KOPT-K1 (cell line): ENCODE results near the gene MKX.

Source experiments
- H3K27ac ChIP-seq: fragments of 200-600 bp; sonication (generic); 2 replicates; pipeline ENCODE4 v1.5.1; 2016; ENCODE audit warnings: antibody characterized with exemption, mild to moderate bottlenecking, low read depth, low read length; ENCODE audit not compliant: poor library complexity, severe bottlenecking
- H3K36me3 ChIP-seq: fragments of 200-600 bp; sonication (generic); 2 replicates; pipeline ENCODE4 v1.5.1; 2017; ENCODE audit warnings: antibody characterized with exemption, mild to moderate bottlenecking, low read length, moderate library complexity; ENCODE audit not compliant: insufficient read depth
- H3K9me3 ChIP-seq: fragments of 200-600 bp; sonication (generic); 2 replicates; pipeline ENCODE4 v1.5.1; 2017; ENCODE audit warnings: antibody characterized with exemption, low read length, mild to moderate bottlenecking; ENCODE audit not compliant: insufficient read depth, poor library complexity, severe bottlenecking

The MKX gene

GRCh38 chr10:27745732-27746396 lies at the start of gene MKX:
MKX (minus strand) TSS chr10:27745819; CDS start chr10:27743415, 2,404 bp downstream.
- Histone ChIP-seq H3K27ac (no peak within 1 kb of the TSS), H3K9me3 (peaks cover 30% of the 10 kb centered on the region), H3K36me3 (no peaks in the 10 kb centered on the region)

- Histone ChIP-seq H3K9me3 (no peaks in the 10 kb centered on the region), H3K36me3 (no peaks in the 10 kb centered on the region), H3K27ac (no peak overlapping the region)
Observed at GRCh38 chr10:27794157-27794556, 48.5 kb upstream of the MKX start.

GRCh38 chr10:27792216-27792615 lies 46.6 kb upstream of the MKX start:
- Histone ChIP-seq H3K36me3 (no peaks in the 10 kb centered on the region), H3K9me3 (no peaks in the 10 kb centered on the region), H3K27ac (no peak overlapping the region)

GRCh38 chr10:27784272-27784671 lies 38.7 kb upstream of the MKX start:
- H3K27ac ChIP-seq = no peak overlapping the region
- no peaks in the 10 kb centered on the region for H3K36me3 ChIP-seq
- H3K9me3 ChIP-seq = no peaks in the 10 kb centered on the region

- no peaks in the 10 kb centered on the region for H3K9me3 ChIP-seq
- H3K27ac ChIP-seq = no peak overlapping the region
- H3K36me3 ChIP-seq = no peaks in the 10 kb centered on the region
Observed at GRCh38 chr10:27783660-27784059, 38.0 kb upstream of the MKX start.

- no peaks in the 10 kb centered on the region for H3K36me3 ChIP-seq
- H3K27ac ChIP-seq = no peak overlapping the region
- H3K9me3 ChIP-seq = no peaks in the 10 kb centered on the region
Observed at GRCh38 chr10:27779462-27780015, 33.9 kb upstream of the MKX start.

GRCh38 chr10:27774831-27775230 lies 29.2 kb upstream of the MKX start:
- no peak overlapping the region for H3K27ac ChIP-seq
- H3K36me3 ChIP-seq = no peaks in the 10 kb centered on the region

GRCh38 chr10:27771231-27771630 lies 25.6 kb upstream of the MKX start:
- no peak overlapping the region for H3K27ac ChIP-seq

More at GRCh38 chr10:27774831-27775230, 29.2 kb upstream of the MKX start:
- no peaks in the 10 kb centered on the region for H3K9me3 ChIP-seq

GRCh38 chr10:27770181-27770580 lies 24.6 kb upstream of the MKX start:
- no peaks in the 10 kb centered on the region for H3K36me3 ChIP-seq
- no peak overlapping the region for H3K27ac ChIP-seq
- no peaks in the 10 kb centered on the region for H3K9me3 ChIP-seq

More at GRCh38 chr10:27771231-27771630, 25.6 kb upstream of the MKX start:
- Histone ChIP-seq H3K9me3 (no peaks in the 10 kb centered on the region), H3K36me3 (no peaks in the 10 kb centered on the region)

GRCh38 chr10:27760867-27761266 lies 15.2 kb upstream of the MKX start:
- no peak overlapping the region for H3K27ac ChIP-seq
- H3K9me3 ChIP-seq = no peaks in the 10 kb centered on the region
- H3K36me3 ChIP-seq = no peaks in the 10 kb centered on the region

GRCh38 chr10:27759483-27760272 lies 14.1 kb upstream of the MKX start:
- Histone ChIP-seq H3K27ac (no peak overlapping the region), H3K36me3 (no peaks in the 10 kb centered on the region), H3K9me3 (no peaks in the 10 kb centered on the region)

GRCh38 chr10:27752673-27753237 lies 7.1 kb upstream of the MKX start:
- Histone ChIP-seq H3K27ac (no peak overlapping the region), H3K9me3 (no peaks in the 10 kb centered on the region), H3K36me3 (no peaks in the 10 kb centered on the region)

GRCh38 chr10:27748601-27749000 lies 3.0 kb upstream of the MKX start:
- H3K27ac ChIP-seq = no peak overlapping the region
- H3K36me3 ChIP-seq = no peaks in the 10 kb centered on the region
- peaks cover 19% of the 10 kb centered on the region for H3K9me3 ChIP-seq

- no peaks in the 10 kb centered on the region for H3K36me3 ChIP-seq
- peaks cover 30% of the 10 kb centered on the region for H3K9me3 ChIP-seq
Observed at GRCh38 chr10:27747096-27747451, 1.5 kb upstream of the MKX start.

GRCh38 chr10:27746397-27747095 lies 927 bp upstream of the MKX start:
- Histone ChIP-seq H3K27ac (no peak overlapping the region), H3K9me3 (peaks cover 30% of the 10 kb centered on the region), H3K36me3 (no peaks in the 10 kb centered on the region)

More at GRCh38 chr10:27747096-27747451, 1.5 kb upstream of the MKX start:
- H3K27ac ChIP-seq = no peak overlapping the region
